HCEC 1CT (cell line): ENCODE measurements around the gene EDIL3.

Experiments used
- DNase-seq: peaks from one replicate; pipeline ENCODE4 v3.0.0-alpha.2; 2017

EDIL3 gene

GRCh38 chr5:84384604-84385575, at the start of gene EDIL3:
Gene EDIL3 (minus strand): TSS chr5:84384880. CDS start chr5:84384374, 506 bp downstream.
- DNase-seq: peak; percentile 33

- peak; percentile 41 for DNase-seq
These were observed 48.8 kb upstream of the EDIL3 start for GRCh38 chr5:84433461-84433860.

- DNase-seq: no peak
These were observed 46.4 kb upstream of the EDIL3 start for GRCh38 chr5:84430863-84431663.

GRCh38 chr5:84430079-84430478, 45.4 kb upstream of the EDIL3 start:
- DNase-seq: no peak

GRCh38 chr5:84425365-84425881, 40.7 kb upstream of the EDIL3 start:
- DNase-seq: no peak

GRCh38 chr5:84419742-84420141, 35.1 kb upstream of the EDIL3 start:
- DNase-seq: no peak

GRCh38 chr5:84411832-84412605, 27.3 kb upstream of the EDIL3 start:
- peak; percentile 30 for DNase-seq

GRCh38 chr5:84406111-84406510, 21.4 kb upstream of the EDIL3 start:
- no peak for DNase-seq

GRCh38 chr5:84403773-84404172, 19.1 kb upstream of the EDIL3 start:
- DNase-seq: peak; percentile 93

GRCh38 chr5:84397385-84397784, 12.7 kb upstream of the EDIL3 start:
- DNase-seq: no peak

GRCh38 chr5:84393969-84394368, 9.3 kb upstream of the EDIL3 start:
- DNase-seq: peak; percentile 89

- no peak for DNase-seq
These were observed 8.2 kb upstream of the EDIL3 start for GRCh38 chr5:84392836-84393235.

GRCh38 chr5:84385705-84386104, 1.0 kb upstream of the EDIL3 start:
- no peak for DNase-seq

- DNase-seq: peak; percentile 54
These were observed 670 bp downstream of the EDIL3 start for GRCh38 chr5:84383816-84384603.

- DNase-seq: no peak
These were observed 1.3 kb downstream of the EDIL3 start for GRCh38 chr5:84383296-84383815.

- DNase-seq: peak; percentile 58
These were observed 2.1 kb downstream of the EDIL3 start for GRCh38 chr5:84382363-84383295.

GRCh38 chr5:84381502-84382362, 2.9 kb downstream of the EDIL3 start:
- DNase-seq: no peak

GRCh38 chr5:84379749-84380148, 4.9 kb downstream of the EDIL3 start:
- peak; percentile 26 for DNase-seq

GRCh38 chr5:84378961-84379360, 5.7 kb downstream of the EDIL3 start:
- DNase-seq: peak; percentile 63
